Activated CD8-positive, alpha-beta T cell treated with anti-CD3 and anti-CD28 coated beads for 36 hours (primary cell): ENCODE results near the gene PLCG1. TPM values are rescaled to one million over a fixed set of nuclear protein-coding genes. Genes with fewer than 3 reads are reported as not detected.
A peak's percentile ranks its signal among the peaks of the same experiment; 100 is the strongest.

ENCODE experiments used
- ATAC-seq: fragments of 200-7000 bp; cut with Tn5 transposase; one replicate; pipeline ENCODE4 v1.10.0; 2021; ENCODE audit warnings: mild to moderate bottlenecking, moderate library complexity
- CTCF ChIA-PET: fragments of 350-600 bp; sonication (Branson Sonifier 250); formaldehyde crosslinking; loops from one replicate; lab custom pipeline; 2021; ENCODE audit warnings: antibody characterized with exemption; lab: Charles Lee
- POLR2A ChIA-PET: fragments of 350-600 bp; sonication (Branson Sonifier 250); formaldehyde crosslinking; loops from one replicate; lab custom pipeline; 2021; ENCODE audit warnings: antibody characterized with exemption; lab: Charles Lee
- DNase-seq: peaks from one replicate; pipeline ENCODE4 v3.0.0-alpha.2; 2020
- H3K27ac Mint-ChIP-seq: one replicate; pipeline ENCODE4 v1.8.0; 2021; ENCODE audit warnings: mild to moderate bottlenecking, mixed read lengths
- H3K27me3 Mint-ChIP-seq: one replicate; pipeline ENCODE4 v1.8.0; 2021; ENCODE audit warnings: mixed read lengths
- H3K36me3 Mint-ChIP-seq: one replicate; pipeline ENCODE4 v1.8.0; 2021; ENCODE audit warnings: low read depth, mixed read lengths
- H3K4me1 Mint-ChIP-seq: one replicate; pipeline ENCODE4 v1.8.0; 2021; ENCODE audit warnings: low read depth, mixed read lengths
- H3K4me3 Mint-ChIP-seq: one replicate; pipeline ENCODE4 v1.8.0; 2021; ENCODE audit warnings: mild to moderate bottlenecking, moderate library complexity, mixed read lengths
- H3K9me3 Mint-ChIP-seq: one replicate; pipeline ENCODE4 v1.8.0; 2021; ENCODE audit warnings: mixed read lengths
- intact Hi-C: fragments of 100-400 bp; cut with micrococcal nuclease; formaldehyde crosslinking; loops from one replicate; pipeline ENCODE4 v1.10.0; 2022
- total RNA-seq, 2 experiments: library from RNA; stranded (reverse); gene quantifications; one replicate each; pipeline ENCODE4 v1.2.3, GENCODE V29; 2021
- TF ChIP-seq, protein P1 (sequence below): fragments of 200-600 bp; IDR thresholded peaks from one replicate; pipeline ENCODE4 v1.8.0; 2022; ENCODE audit warnings: antibody characterized with exemption, mild to moderate bottlenecking

PLCG1 gene
- total RNA-seq, 2 experiments from 2014 or later: 259 to 260 TPM

DNA sequence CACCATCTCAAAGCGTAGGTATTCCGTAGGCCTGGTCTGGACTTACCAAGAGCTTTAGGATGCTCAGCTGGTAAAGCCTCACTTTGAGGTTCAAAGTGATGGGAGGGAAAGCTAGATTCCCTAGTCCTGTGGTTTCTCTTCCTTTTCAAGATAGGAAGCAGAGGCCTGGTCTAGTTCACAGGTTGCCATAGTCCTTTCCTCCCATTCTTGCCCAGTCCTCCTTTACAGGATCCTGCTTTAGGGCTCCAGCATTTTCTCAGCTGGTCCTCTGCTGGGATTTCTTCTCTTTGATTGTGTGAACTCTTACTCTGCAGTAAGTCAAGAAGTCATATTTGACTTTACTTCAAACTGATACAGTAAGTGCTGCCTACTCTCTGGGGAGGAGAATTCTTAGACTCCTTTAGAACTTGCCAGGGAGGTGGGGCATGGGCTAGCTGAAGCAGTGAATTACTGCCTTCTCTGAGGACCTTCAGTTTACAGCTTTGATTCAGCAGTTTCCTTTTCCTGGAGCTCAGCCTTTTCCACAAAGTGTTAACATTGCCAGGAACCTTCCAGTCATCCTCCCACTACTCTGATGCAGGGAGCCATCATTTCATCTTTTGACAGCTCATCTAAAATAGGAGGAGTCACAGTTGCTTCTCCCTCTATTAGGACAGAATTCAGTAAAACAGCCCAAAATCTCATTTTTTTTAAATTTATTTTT, 42.8 kb upstream of the PLCG1 start:
- H3K27me3 Mint-ChIP-seq: no peaks in the 10 kb centered on the region
- H3K4me1 Mint-ChIP-seq: peaks cover 2% of the 10 kb centered on the region
- H3K9me3 Mint-ChIP-seq: no peaks in the 10 kb centered on the region
- peaks cover 41% of the 10 kb centered on the region for H3K36me3 Mint-ChIP-seq
- no peak overlapping the region for H3K4me3 Mint-ChIP-seq
- intact Hi-C loops: loop anchor here (1.0 to 5.0 kb wide), 2 partner anchors 102 to 126 kb away; no protein-coding TSS in a partner anchor
- CTCF ChIA-PET: interaction anchor here (0.7 to 12.6 kb wide), 39 partner anchors 9 to 246 kb away, joined by 3 to 304 read pairs (median 5); partner anchors contain the start of genes LPIN3 and TOP1
- DNase-seq (no peak), ATAC-seq (peak; percentile 34)
- POLR2A ChIA-PET: interaction anchor here (0.8 kb wide), 1 partner anchor 147 kb away, joined by 3 read pairs; no protein-coding TSS in a partner anchor
- TF ChIP-seq, protein P1, sequence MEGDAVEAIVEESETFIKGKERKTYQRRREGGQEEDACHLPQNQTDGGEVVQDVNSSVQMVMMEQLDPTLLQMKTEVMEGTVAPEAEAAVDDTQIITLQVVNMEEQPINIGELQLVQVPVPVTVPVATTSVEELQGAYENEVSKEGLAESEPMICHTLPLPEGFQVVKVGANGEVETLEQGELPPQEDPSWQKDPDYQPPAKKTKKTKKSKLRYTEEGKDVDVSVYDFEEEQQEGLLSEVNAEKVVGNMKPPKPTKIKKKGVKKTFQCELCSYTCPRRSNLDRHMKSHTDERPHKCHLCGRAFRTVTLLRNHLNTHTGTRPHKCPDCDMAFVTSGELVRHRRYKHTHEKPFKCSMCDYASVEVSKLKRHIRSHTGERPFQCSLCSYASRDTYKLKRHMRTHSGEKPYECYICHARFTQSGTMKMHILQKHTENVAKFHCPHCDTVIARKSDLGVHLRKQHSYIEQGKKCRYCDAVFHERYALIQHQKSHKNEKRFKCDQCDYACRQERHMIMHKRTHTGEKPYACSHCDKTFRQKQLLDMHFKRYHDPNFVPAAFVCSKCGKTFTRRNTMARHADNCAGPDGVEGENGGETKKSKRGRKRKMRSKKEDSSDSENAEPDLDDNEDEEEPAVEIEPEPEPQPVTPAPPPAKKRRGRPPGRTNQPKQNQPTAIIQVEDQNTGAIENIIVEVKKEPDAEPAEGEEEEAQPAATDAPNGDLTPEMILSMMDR: no peak
- H3K27ac Mint-ChIP-seq: peak overlapping the region; percentile 55

DNA sequence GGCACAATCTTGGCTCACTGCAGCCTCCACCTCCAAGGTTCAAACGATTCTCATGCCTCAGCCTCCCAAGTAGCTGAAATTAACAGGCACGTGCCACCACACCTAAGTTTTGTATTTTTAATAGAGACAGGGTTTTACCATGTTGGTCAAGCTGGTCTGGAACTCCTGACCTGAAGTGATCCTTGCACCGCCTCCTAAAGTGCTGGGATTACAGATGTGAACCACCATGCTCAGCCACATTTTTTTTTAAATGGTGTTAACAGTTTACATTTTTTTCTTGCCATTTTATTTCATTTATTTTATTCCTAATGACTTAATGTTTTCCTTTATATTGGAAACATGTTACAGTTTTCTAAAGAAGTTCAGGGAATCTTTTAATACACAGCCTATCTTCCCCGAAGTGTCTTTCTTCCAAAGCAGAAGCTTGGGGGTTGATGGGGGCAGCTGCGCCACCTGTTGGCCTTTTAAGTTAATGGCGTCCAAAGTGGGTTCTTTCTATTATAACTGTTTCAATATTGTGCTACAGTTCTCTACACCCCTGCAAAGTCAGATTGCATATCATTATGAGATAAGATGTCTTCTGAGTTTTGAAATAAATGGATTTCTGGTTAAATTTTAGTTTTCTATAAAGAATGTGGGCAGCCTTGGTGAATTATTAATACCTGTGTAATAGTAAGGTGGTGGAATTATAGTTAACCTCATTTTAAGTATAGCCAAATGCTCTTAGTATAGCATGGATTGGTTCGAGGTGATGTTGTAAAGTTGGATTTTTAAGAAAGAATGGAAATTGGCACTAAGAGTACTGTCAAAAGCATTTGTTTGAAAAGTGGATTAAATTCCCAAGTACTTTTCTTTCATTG, 42.0 kb upstream of the PLCG1 start:
- peaks cover 46% of the 10 kb centered on the region for H3K36me3 Mint-ChIP-seq
- intact Hi-C loops: loop anchor here (1.0 to 5.0 kb wide), 2 partner anchors 103 to 127 kb away; no protein-coding TSS in a partner anchor
- peaks cover 2% of the 10 kb centered on the region for H3K4me1 Mint-ChIP-seq
- H3K27ac Mint-ChIP-seq: no peak overlapping the region
- no peak overlapping the region for H3K4me3 Mint-ChIP-seq
- TF ChIP-seq, protein P1: peak; percentile 97
- H3K27me3 Mint-ChIP-seq: no peaks in the 10 kb centered on the region
- H3K9me3 Mint-ChIP-seq: no peaks in the 10 kb centered on the region
- ChIA-PET POLR2A (interaction anchor here (0.8 to 0.9 kb wide), 3 partner anchors 60 to 146 kb away, joined by 3 to 5 read pairs (median 3); no protein-coding TSS in a partner anchor), CTCF (interaction anchor here (0.8 to 12.6 kb wide), 44 partner anchors 9 to 245 kb away, joined by 3 to 304 read pairs (median 4); partner anchors contain the start of gene LPIN3)
- DNase-seq: peak; percentile 70
- ATAC-seq: peak; percentile 73

DNA sequence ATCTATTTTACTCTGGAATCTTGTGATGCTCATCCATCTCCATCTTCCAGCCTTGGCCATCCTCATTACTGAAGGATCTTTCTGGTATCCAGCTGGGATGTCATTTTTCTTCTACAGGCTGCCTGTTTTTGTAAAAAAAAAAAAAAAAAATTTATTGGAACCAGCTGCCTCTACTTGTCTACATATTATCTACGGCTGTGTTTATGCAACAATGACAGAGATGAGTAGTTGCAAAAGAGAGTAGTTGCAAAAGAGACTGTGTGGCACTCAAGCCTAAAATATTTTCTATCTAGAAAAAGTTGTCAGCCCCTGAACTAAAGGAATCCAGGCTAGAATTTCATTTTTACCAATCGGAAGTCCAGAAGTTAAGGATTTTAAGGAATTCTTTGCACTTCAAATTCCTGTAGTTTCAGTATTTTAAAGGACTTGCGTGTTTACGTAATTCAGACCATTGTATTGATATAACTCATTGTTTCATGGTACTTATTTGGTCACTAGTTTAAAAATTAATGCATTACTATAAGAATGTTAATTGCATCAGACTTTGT, 38.6 kb upstream of the PLCG1 start:
- ChIA-PET POLR2A (no interaction called here), CTCF (interaction anchor here (0.8 to 12.6 kb wide), 4 partner anchors 112 to 376 kb away, joined by 3 to 304 read pairs (median 5); no protein-coding TSS in a partner anchor)
- TF ChIP-seq, protein P1: no peak
- no peaks in the 10 kb centered on the region for H3K9me3 Mint-ChIP-seq
- H3K27me3 Mint-ChIP-seq: no peaks in the 10 kb centered on the region
- DNase-seq (no peak), ATAC-seq (no peak)
- peaks cover 53% of the 10 kb centered on the region for H3K36me3 Mint-ChIP-seq
- H3K4me3 Mint-ChIP-seq: no peak overlapping the region
- H3K4me1 Mint-ChIP-seq: peaks cover 2% of the 10 kb centered on the region
- intact Hi-C loops: loop anchor here (5.0 kb wide), 1 partner anchor 106 kb away; no protein-coding TSS in a partner anchor
- H3K27ac Mint-ChIP-seq: no peak overlapping the region

DNA sequence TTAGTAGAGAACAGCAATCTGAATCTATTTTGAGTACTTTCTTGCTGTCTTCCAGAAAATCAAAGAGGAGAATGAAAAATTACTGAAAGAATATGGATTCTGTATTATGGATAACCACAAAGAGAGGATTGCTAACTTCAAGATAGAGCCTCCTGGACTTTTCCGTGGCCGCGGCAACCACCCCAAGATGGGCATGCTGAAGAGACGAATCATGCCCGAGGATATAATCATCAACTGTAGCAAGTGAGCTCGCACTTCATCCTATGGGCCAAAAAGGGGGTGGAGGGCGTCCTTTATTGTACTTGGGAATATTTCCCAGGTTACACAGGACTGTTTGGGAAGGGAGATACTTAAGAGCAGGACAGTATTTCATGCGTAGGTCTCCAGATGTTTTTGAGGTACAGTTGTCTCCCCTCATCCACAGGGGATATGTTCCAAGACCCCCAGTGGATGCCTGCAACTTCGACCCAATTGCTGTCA, 37.3 kb upstream of the PLCG1 start:
- Mint-ChIP-seq H3K27me3 (no peaks in the 10 kb centered on the region), H3K4me3 (no peak overlapping the region), H3K9me3 (no peaks in the 10 kb centered on the region), H3K36me3 (peaks cover 50% of the 10 kb centered on the region), H3K27ac (no peak overlapping the region), H3K4me1 (no peaks in the 10 kb centered on the region)
- DNase-seq (no peak), ATAC-seq (no peak)
- ChIA-PET CTCF (interaction anchor here (0.8 to 12.6 kb wide), 4 partner anchors 113 to 377 kb away, joined by 3 to 304 read pairs (median 4); no protein-coding TSS in a partner anchor), POLR2A (no interaction called here)
- intact Hi-C loops: no loop called here
- TF ChIP-seq, protein P1: no peak
